Testis (tissue), 2 donors: ENCODE data around the gene PRKN.

Experiments
- POLR2A ChIP-seq: fragments of 450-650 bp; IDR thresholded peaks from one replicate; pipeline ENCODE4 v1.6.1; 2017; ENCODE audit warnings: antibody characterized with exemption, mild to moderate bottlenecking, moderate library complexity
- TF ChIP-seq, protein P1 (sequence below), 3 experiments: fragments of 450-650 bp in 2 of 3; fragments of 200-600 bp in 1 of 3; sonication (generic) in 1 of 3; IDR thresholded peaks; one replicate each; pipeline ENCODE4 v1.5.1; 2016 to 2019; ENCODE audit warnings: antibody characterized with exemption in 3 of 3, mild to moderate bottlenecking in 2 of 3, moderate library complexity in 1 of 3

DNA sequence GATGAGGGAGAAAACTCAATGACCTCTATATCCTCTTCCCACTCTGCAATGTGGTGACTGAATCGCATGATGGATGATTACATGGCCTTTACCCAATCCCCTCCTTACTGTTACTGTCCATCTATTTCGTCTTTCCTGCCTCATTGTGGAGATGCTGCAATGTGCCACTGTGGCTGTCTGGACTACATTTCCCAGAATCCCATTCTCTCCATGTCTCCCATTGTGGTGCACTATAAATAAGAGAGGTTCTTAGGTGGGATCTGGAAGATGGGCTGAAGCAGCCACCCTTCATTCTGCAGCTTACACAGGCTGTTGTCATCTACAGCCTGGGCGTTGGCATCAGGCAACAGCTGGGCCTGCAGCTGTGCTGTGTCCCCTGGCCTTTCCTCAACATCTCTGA, 233.6 kb downstream of the PRKN start:
- TF ChIP-seq, protein P1, sequence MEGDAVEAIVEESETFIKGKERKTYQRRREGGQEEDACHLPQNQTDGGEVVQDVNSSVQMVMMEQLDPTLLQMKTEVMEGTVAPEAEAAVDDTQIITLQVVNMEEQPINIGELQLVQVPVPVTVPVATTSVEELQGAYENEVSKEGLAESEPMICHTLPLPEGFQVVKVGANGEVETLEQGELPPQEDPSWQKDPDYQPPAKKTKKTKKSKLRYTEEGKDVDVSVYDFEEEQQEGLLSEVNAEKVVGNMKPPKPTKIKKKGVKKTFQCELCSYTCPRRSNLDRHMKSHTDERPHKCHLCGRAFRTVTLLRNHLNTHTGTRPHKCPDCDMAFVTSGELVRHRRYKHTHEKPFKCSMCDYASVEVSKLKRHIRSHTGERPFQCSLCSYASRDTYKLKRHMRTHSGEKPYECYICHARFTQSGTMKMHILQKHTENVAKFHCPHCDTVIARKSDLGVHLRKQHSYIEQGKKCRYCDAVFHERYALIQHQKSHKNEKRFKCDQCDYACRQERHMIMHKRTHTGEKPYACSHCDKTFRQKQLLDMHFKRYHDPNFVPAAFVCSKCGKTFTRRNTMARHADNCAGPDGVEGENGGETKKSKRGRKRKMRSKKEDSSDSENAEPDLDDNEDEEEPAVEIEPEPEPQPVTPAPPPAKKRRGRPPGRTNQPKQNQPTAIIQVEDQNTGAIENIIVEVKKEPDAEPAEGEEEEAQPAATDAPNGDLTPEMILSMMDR (IDR thresholded peaks at IDR 0.05) = no peak
- TF ChIP-seq POLR2A = no peak
